GM11168 (cell line): Measurements from ENCODE around the gene C1orf198.

ENCODE experiments used
- in situ Hi-C: fragments of 300-500 bp; cut with MboI; formaldehyde crosslinking; loops from one replicate; pipeline ENCODE4 v1.12.0; 2022; ENCODE audit warnings: low sequenced_read_pairs; ENCODE audit not compliant: unreplicated experiment

The C1orf198 gene

DNA sequence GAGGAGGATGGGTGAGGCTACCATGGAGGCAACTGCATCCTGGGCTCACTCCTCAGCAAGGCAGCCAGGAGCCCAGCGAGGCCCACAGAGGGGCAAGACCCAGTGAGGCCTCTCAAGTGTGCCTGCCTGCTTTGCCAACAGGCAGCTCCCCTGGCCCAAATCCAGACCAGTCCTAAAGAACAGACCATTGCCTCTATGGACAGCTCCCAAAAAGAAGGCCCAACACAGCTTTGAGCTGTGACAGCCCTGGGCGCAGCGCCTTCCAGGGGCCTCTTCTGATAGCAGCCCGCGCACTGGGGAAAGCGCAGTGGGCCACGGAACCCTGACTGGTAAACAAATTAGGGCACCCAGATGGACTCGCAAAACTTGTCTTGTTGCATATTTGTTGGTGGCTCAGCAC lies 25.5 kb downstream of the C1orf198 start:
- in situ Hi-C loops: no loop called here

DNA sequence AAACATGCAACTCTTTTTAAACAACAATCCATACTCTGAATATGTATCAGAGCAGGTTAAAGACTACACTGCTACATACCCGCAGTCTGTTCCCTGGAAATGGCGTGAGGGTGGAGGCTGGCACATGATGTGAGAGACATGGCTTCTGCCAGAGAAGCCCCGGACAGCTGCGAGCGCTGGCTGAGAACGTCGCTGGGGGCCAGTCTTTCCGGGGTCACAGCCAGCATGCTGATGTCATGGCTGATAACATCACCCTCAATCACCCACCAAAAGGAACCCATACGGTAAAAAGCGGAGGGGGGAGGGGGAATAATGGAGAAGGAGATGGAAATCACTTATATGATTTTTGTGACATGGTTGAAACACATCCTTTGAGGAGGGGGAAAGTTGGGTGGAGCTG lies 29.1 kb downstream of the C1orf198 start:
- in situ Hi-C loops: no loop called here

DNA sequence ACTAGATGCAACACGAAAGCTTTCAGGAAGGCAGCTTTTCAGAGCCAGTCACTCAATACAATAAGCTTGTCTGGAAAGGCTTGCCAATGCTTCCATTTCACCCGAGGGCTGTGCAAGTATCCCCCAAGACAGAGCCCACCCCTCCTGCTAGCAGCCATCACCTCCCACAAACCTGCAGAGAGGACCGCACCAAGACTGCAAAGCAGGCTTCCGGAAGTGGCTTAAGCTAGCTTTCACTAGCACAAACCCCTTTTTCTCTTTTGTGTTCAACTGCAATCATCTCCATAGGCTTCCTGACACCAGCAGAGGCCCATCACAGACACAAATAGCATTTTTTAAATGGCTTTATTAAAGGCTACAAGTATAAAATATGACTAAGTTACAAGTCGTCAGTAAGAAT lies 31.5 kb downstream of the C1orf198 start:
- in situ Hi-C loops: no loop called here

DNA sequence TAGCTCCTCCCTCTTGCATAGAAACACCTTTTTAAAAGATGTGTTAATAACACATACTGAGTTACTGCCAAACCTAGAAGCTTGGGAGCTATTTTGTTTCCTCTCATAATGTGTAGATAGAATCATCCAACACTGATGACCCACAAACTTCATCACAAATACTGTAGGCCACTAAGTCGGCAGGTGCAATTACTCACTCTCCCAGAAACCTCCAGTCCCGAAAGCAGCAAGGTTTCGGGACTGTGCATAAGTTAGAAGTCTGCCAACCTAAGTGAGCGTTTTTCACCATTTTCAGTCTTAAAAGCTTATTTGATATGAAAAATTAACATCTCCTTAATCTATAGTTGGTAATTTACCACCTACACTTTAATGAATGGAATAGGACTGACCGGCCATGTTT lies 32.0 kb downstream of the C1orf198 start:
- in situ Hi-C loops: no loop called here

DNA sequence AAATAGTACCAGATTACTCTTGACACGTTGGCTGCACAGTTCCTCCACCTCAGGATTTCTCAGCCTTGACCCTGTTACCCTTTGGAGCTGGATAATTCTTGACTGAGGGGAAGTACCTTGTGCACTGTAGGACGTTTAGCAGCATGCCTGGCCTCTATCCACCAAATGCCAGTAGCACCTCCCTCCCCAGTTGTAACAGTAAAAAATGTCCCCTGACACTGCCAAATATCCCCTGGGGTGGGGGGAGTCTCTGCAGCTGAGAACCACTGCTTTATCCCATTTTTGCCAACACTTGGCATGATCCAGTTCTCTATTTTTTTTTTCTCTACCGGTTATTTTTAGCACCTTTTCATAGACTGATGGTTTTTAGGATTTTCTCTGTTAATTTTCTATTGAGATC lies 34.0 kb downstream of the C1orf198 start:
- in situ Hi-C loops: no loop called here

DNA sequence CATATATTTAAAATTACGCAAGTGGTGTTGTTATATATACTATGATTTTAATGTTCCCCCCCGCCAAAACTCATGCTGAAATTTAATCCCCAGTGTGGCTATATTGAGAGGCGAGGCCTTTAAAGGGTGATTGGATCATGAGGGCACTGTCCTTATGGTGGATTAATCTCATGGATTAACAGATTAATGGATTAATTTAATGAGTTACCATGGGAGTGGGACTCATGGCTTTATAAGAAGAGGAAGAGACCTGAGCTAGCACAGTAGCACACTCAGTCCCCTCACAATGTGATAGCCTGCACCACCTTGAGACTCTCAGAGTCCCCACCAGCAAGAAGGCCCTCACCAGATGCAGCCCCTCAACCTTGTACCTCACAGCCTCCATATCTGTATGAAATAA lies 34.8 kb downstream of the C1orf198 start:
- in situ Hi-C loops: no loop called here

DNA sequence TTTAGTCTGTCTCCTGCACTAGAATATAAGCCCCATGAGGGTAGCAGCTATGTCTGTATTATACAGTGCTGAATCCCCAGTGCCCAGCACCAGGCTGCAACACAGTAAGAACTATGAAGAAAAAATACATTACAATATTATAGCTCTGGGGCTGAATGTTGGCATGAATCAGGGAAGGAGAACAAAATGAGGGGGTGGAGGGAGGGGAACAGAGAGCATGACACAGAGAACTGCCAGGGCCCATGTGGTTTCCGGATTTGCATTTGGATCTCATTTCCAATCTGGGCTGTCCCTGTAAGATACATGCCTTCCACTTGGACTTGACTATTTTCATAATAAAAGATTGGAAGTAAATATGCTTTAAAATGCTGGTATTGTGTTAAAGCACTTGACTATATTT lies 35.8 kb downstream of the C1orf198 start:
- in situ Hi-C loops: no loop called here

DNA sequence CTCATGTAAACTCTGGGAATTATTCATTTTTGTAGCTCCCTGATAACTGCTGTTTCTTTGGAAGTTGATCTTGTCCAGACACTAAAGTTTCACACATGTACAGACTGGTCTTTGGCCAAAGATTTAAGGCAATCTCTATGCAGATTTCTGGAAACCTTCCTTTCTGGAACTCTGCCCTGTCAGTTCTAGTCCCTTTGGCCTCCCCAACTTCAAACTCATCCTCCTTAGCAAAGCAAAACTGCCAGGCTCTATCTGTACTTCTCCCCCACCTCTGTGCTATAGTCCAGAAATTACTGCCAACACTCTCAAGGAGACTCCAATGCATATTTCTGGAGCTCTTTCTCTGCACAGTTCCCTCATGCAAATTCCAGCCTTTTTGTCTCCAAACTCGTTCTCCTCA lies 36.5 kb downstream of the C1orf198 start:
- in situ Hi-C loops: no loop called here

DNA sequence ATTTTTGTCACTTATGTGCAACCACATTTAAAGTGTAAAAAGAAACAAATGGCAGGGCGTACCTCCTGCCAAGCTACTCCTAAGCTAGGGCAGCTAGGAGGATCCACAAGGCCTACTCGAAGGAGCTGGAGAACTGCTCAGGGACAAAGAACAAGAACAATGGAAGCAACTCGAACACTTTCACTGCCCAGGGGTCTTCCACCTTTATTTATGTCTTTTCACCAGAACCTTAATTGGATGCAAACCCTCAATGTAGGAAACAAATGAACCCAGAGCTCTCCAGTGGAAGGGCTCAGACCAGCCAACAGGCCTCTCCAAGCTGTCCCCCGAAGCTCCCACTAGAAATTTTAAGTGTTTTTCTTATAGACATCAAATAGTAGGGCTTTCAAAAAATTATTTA lies 39.9 kb downstream of the C1orf198 start:
- in situ Hi-C loops: no loop called here

DNA sequence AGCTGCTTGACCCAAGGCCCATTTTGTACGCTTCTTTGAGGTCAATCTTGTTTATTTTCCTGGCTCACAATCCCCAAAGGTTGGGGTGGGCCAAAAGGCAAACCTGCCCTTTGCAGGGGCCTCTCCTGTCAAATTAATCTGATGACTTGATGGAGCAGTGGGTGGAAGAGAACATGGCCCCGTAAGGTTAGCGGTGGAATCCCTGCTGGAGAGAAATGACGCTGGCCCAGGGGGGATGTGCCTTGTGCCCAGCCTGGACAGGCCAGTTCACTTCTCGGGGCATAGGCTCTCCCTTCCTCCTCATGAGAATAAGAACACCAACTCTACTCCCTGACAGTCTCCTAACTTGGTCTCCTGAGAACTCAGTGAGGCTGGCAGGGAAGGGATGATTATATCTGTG lies 40.5 kb downstream of the C1orf198 start:
- in situ Hi-C loops: no loop called here

DNA sequence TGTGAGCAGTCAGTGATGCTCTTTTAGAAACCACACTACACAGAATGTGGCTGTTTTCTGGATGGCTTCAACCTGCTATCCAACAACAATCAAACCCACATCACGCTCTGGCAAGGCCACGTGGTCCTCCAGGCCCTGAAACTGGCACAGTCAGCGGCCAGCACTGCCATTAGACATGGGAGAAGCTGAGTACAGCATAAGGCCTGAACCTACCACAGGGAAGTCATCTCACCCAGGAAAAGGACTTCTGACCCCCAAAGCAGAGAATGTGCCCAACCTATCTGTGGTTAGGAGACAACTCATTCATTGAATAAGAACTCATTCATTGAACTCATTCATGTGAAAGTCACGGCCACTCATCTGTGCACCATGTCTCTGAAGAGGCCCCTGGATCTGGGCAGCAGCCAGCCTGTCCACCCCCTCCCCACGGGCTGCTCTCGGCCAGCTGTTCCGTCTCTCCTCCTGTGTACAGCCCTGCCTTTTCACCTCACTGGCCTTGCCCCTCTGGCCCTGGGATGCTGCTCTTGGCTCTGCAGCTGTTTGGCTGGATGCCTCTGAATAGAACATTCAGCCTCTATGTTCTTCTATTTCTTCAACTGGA lies 41.1 kb downstream of the C1orf198 start:
- in situ Hi-C loops: no loop called here

DNA sequence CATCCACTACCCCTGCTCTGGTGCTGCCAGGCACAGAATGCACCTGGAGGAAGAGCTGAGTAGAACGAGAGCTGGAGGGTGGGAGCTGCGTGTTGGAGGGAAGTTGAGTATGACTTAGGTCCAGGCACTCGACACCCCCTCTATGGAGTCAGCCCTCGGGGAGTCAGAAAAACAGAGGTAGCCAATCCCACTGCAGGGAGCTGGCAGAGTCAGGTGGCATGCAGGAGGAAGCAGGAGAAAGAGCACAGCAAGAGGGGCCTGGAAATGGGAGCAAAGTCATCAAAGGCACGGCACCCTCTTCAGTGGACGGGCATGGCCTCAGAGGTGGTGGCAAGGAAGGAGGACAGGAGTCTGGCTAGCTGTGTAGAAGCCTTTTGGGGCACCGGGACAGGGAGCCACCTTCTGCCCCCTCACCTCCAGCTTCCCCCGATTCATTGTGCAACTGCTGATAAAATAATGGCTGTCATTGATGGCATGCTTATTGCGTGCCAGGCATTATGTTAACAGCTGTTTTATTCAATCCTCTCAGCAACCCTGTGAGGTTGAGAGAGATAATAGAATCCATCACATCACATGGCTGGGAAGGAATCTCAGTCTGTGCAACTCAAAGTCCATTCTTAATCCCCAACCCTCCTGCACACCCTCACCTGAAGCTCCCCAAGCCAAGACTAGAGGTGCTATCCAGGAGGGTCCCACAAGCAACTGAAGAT lies 42.0 kb downstream of the C1orf198 start:
- in situ Hi-C loops: no loop called here

DNA sequence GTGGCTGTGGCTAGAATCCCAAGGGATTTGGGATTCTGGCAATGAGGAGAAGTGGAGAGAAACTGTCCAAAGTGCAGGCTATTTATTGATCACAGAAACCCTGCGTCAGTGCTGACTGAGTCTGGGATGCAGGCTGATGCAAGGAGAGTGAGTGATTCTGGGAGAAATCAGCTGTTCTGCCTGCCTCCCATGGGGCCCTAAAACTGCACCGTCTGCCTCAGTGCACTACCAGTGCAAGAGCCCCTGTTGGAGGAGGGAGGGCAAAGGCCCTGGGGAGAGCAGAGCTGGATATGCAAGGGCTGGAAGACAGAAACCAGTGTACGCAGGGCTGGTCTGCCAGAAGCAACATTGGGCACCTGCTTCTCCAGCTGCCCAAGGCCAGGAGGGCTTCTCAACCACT lies 42.6 kb downstream of the C1orf198 start:
- in situ Hi-C loops: no loop called here

DNA sequence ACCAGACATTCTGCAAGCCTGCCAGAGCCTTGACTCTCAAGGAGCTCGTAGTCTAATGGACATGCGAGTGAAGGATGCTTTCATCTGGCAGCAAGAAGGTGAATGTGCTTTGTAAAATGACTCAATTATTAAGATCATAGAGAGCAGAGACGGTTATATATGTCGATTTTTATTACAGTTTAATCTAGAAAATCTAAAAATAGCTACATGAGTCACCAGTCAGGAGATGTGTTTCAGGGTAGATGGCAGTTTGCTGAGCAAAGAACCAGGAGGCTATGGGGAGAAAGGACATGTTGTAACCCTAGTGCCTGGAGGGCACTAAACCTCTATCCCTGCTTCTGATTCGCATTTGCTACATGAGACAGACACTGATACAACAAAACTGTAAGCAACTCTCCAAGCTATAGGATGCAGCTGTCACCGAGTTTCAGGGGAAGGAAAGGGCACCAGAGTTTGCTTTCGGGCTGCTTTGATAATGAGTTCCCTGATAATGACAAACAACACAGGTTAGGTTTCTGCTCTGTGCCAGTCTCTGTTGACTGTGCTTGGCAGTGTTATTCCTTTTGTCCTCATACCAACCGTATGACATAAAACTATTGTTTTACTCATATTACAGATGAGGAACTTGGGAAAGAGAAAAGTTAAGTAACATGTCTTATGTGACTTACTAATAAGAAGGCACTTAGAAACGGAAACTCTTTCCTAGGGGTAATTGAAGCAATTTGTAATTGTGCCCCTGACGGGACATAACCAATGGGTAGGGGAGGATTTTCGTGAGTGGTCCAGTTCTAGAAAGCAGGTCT lies 43.2 kb downstream of the C1orf198 start:
- in situ Hi-C loops: no loop called here

DNA sequence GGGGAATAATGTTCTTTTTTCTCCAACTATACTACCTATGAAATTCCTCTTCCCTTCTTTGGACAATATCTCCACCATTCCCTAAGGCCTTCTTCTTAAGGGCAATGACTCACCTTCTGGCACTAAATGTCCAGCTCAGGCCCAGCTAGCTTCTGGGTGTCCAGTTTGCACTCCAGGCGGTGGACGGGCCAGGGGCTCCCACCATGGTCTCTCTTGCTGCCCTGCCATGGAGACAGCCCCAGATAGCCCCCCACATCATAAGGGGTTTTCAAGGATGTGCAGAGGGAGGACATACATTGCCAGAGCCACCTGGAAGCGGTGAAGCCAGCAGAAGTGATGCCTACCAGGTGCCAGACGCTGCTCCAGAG lies 43.8 kb downstream of the C1orf198 start:
- in situ Hi-C loops: no loop called here

DNA sequence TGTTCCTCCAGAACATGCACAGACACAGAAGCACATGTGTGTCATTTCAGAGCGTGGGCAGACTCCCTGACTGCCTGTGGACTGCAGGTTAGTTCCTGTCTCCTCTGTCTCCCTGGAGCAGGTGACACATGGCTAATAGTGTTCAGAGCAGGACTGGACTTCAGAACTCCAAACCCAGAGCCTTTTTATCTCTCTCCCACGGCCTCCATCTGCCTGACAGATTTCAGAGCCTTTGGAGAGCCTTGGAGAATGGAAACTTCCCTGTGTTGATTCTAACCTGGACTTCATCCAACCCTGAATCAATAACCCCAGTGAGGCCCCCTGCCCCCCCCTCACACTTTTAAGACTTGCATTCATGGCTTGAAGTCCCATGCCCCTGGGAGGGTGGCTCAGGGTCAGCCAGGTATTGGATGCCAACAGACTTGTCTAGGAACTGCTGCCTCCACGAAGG lies 44.4 kb downstream of the C1orf198 start:
- in situ Hi-C loops: no loop called here

DNA sequence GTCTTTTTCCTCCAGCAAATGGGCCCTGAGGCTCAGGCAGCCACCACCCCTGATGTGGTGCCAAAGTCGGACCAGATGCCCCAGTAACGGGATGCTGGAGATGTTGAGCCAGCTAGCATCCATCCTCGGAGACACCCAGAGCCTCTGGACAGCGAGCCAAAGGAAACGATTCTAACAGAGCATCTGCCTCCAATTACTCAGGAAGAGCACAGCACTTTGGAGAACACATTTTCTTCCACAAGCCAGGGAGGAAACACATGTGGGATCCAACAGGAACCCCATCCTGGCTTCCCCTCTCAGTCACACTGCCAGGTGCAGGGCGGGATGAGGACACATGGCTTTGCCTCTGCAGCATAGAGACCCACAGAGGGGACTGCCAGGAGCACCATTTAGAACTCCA lies 44.9 kb downstream of the C1orf198 start:
- in situ Hi-C loops: no loop called here

DNA sequence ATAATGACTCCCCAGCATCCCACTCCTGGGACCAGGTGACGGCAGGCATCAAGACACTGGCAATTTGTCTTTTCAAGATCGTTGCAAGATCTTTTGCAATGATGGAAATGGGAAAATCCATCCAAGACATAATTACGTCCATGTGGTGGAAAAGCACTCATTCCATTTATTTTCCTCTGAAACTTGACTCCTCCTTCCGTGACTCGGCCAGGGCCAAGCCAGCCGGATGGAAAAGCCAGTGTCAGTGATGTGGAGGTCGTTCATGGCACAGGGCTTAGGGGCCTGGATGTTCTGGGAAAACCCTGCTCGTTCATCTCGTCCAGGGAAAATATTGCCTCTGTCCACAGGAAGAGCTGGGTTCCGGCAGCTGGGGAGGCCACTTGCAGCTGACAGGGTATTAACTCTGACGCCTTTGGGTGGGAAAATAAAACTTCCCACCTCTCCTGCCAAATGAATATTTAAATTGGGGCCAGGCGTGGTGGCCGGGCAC lies 46.2 kb downstream of the C1orf198 start:
- in situ Hi-C loops: no loop called here

DNA sequence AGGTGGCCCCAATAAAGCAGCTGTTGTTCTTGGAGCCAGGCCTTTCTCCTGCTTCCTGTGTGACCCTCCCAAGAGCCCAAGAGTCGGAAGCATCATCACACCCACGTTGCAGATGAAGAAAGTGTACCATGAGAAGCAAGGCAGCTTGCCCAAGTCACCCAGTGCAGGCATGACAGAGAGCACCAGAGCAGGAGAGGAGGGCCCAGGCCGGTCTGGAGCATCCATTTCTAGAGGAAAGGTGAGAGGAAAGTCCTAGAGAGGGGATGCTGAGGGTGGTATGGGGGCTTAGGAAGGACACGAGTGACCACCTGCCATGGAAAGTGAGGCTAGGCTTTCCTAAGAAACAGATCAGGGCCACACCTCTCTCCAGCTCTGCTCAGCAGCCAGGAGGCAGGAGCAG lies 47.0 kb downstream of the C1orf198 start:
- in situ Hi-C loops: no loop called here

DNA sequence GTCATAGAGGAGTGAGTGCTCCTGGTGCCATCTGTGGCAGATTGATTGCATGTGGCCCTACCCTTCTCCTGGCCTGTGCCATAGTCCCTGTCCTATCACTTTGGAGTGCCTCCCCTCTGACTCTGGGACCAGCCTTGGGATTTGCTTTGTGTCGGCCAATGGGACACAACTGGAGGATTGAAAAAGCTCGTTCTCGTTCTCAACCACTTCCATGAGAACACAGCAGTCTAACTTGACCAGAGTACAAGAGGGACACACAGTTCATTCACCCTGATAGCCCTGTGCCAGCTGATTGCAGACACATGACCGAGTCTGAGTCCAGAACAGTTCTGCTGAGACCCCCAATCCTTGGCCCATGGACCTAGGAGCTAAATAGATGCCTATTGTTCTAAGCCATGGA lies 47.8 kb downstream of the C1orf198 start:
- in situ Hi-C loops: no loop called here

DNA sequence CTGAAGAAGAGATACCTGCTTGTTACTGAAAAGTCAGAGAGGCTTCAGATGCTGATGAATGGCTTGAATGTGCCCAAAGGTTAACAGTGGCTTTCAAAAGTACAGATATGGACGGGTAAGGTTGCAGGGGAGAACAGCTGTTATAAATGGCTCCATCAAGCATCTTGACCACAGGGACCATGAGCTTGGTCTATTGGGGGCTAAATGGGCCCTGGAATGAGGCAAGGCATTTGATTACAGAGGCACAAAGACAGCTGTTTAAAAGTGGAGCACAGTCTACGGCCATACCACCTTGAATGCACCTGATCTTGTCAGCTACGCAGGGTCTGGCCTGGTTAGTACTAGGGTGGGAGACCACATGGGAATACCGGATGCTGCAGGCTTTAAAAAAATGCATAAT lies 48.3 kb downstream of the C1orf198 start:
- in situ Hi-C loops: no loop called here
